DMS79 (cell line): ENCODE data around the gene PDZD2.
A peak's percentile ranks its signal among the peaks of the same experiment; 100 is the strongest.
"Not testable (repeated sequence)": the region's sequence is repeated elsewhere in the genome, so short reads cannot be mapped to it uniquely, and the experiment has no call there.

Experiments
- DNase-seq: peaks from one replicate; lab custom pipeline; 2025; lab: John Stamatoyannopoulos, UW

The PDZD2 gene

DNA sequence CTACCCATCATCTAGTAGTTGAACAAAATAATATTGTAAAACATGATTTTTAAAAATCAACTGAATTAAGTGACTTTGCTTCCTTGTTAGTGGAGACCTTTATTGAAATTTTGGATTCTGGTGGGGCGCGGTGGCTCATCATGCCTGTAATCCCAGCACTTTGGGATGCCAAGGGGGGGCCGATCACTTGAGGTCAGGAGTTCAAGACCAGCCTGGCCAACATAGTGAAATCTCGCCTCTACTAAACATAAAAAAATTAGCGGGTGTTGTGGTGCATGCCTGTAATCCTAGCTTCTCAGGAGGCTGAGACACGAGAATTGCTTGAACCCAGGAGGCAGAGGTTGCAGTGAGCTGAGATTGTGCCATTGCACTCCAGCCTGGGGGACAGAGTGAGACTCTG lies 439.9 kb downstream of the PDZD2 start:
- DNase-seq: not testable (repeated sequence)

DNA sequence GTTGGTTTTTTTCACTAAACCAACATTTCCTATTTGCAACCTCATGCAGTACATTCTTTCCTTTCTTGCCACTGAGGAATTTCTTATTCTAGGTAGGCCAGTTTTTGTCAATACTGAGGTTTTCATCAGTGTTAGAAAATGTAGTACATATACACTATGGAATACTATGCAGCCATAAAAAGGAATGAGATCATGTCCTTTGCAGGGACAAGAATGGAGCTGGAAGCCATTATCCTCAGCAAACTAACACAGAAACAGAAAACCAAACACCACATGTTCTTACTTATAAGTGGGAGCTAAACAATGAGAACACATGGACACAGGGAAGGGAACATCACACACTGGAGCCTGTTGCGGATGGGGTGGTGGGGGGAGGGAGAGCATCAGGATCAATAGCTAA lies 441.6 kb downstream of the PDZD2 start:
- not testable (repeated sequence) for DNase-seq

DNA sequence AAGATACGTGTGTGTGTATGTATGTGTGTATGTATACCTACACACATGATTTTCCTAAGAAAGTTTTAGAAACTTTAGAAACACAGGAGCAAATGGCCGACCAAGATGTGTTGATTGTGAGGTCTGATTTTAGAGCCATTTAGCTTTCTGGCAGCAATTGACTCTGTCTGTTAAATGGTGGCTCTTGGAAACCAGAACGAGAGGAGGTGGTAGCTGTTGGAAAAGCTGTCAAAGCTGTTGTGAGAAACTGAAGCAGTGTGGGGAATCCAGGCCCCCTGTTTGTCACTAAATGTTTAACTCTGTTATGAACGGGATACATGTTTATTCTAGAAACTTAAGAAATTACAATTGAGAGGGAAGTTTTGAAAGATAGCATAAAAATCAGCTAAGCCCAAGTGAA lies 443.8 kb downstream of the PDZD2 start:
- DNase-seq: no peak

DNA sequence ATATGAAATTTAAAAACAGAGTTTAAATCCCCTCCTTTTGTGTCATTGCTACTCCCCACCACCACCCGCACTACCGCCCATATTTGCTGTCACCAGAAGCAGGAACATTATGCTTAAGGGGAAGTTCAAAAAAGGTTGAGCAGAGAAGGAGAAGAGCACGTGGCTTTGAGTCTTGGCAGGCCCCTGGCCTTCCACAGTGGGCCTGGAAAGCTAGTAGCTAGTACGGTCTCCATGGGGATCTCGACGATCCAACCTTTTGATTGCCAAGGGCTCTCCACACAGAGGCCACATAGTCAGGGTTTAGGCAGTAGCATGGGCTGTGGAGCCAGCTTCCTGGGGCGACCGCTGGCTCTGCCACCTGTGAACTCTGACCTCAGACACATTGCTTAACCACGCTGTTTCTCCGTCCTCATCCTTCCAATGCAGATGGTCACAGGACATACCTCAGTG lies 445.1 kb downstream of the PDZD2 start:
- no peak for DNase-seq

DNA sequence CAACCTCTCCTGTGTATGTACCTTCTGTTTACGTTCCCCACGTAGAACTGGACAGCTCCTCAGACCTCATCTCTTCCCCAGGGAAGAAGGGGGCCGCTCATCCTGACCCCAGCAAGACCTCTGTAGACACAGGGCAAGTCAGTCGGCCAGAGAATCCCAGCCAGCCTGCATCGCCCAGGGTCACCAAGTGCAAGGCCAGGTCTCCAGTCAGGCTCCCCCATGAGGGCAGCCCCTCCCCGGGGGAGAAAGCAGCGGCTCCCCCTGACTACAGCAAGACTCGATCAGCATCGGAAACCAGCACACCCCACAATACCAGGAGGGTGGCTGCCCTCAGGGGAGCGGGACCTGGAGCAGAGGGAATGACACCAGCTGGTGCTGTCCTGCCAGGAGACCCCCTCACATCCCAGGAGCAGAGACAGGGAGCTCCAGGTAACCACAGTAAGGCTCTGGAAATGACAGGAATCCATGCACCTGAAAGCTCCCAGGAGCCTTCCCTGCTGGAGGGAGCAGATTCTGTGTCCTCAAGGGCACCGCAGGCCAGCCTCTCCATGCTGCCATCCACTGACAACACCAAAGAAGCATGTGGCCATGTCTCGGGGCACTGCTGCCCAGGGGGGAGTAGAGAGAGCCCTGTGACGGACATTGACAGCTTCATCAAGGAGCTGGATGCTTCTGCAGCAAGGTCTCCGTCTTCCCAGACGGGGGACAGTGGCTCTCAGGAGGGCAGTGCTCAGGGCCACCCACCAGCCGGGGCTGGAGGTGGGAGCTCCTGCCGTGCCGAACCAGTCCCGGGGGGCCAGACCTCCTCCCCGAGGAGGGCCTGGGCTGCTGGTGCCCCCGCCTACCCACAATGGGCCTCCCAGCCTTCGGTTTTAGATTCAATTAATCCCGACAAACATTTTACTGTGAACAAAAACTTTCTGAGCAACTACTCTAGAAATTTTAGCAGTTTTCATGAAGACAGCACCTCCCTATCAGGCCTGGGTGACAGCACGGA lies 448.5 kb downstream of the PDZD2 start:
- DNase-seq: no peak

DNA sequence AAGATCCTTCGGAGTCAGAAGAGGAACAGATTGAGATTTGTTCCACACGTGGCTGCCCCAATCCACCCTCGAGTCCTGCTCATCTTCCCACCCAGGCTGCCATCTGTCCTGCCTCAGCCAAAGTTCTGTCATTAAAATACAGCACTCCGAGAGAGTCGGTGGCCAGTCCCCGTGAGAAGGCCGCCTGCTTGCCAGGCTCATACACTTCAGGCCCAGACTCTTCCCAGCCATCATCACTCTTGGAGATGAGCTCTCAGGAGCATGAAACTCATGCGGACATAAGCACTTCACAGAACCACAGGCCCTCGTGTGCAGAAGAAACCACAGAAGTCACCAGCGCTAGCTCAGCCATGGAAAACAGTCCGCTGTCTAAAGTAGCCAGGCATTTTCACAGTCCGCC lies 449.3 kb downstream of the PDZD2 start:
- no peak for DNase-seq

DNA sequence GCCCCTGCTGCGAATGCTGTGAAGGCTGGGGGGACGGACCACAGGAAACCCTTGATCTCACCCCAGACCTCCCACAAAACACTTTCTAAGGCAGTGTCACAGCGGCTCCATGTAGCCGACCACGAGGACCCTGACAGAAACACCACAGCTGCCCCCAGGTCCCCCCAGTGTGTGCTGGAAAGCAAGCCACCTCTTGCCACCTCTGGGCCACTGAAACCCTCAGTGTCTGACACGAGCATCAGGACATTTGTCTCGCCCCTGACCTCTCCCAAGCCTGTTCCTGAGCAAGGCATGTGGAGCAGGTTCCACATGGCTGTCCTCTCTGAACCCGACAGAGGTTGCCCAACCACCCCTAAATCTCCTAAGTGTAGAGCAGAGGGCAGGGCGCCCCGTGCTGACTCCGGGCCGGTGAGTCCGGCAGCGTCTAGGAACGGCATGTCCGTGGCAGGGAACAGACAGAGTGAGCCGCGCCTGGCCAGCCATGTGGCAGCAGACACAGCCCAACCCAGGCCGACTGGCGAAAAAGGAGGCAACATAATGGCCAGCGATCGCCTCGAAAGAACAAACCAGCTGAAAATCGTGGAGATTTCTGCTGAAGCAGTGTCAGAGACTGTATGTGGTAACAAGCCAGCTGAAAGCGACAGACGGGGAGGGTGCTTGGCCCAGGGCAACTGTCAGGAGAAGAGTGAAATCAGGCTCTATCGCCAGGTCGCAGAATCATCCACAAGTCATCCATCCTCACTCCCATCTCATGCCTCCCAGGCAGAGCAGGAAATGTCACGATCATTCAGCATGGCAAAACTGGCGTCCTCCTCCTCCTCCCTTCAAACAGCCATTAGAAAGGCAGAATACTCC lies 450.4 kb downstream of the PDZD2 start:
- no peak for DNase-seq

DNA sequence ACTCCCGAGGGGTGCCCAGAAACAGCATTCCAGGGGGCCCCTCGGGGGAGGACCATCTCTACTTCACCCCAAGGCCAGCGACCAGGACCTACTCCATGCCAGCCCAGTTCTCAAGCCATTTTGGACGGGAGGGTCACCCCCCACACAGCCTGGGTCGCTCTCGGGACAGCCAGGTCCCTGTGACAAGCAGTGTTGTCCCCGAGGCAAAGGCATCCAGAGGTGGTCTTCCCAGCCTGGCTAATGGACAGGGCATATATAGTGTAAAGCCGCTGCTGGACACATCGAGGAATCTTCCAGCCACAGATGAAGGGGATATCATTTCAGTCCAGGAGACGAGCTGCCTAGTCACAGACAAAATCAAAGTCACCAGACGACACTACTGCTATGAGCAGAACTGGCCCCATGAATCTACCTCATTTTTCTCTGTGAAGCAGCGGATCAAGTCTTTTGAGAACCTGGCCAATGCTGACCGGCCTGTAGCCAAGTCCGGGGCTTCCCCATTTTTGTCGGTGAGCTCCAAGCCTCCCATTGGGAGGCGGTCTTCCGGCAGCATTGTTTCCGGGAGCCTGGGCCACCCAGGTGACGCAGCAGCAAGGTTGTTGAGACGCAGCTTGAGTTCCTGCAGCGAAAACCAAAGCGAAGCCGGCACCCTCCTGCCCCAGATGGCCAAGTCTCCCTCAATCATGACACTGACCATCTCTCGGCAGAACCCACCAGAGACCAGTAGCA lies 451.3 kb downstream of the PDZD2 start:
- DNase-seq: no peak

DNA sequence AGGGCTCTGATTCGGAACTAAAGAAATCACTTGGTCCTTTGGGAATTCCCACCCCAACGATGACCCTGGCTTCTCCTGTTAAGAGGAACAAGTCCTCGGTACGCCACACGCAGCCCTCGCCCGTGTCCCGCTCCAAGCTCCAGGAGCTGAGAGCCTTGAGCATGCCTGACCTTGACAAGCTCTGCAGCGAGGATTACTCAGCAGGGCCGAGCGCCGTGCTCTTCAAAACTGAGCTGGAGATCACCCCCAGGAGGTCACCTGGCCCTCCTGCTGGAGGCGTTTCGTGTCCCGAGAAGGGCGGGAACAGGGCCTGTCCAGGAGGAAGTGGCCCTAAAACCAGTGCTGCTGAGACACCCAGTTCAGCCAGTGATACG lies 451.8 kb downstream of the PDZD2 start:
- no peak for DNase-seq

DNA sequence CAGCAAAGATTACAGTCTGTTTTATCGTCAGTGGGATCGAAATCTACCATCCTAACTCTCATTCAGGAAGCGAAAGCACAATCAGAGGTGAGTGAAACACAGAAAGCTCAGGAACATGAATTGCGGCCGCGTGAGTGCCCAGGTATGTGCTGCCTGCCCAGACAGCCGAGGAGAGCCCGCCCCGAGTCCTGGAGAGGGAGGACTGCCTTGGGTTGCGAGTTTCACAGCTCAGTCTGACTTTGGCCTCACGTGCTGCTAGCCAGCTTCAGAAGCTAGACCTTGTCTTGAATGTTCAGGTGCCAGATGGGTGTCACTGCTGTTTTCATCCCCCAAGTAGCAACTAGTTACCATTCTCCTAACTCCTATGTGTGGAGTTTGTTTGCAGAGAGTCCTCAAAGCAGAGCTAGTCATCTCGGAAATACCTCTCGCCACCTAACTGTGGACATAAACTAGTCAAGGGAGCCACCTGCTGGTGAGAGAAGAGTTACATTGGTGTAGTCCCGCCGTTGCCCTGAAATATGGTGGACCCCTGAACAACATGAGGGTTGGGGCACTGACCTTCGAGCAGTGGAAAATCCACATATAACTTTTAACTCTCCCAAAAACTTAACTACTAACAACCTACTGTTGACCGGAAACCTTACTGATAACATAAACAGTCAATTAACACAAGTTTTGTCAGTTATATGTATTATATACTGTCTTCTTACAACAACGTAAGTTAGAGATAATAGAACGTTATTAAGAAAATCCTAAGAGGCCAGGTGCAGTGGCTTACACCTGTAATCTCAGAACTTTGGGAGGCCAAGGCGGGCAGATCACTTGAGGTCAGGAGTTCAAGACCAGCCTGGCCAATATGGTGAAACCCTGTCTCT lies 454.2 kb downstream of the PDZD2 start:
- no peak for DNase-seq

DNA sequence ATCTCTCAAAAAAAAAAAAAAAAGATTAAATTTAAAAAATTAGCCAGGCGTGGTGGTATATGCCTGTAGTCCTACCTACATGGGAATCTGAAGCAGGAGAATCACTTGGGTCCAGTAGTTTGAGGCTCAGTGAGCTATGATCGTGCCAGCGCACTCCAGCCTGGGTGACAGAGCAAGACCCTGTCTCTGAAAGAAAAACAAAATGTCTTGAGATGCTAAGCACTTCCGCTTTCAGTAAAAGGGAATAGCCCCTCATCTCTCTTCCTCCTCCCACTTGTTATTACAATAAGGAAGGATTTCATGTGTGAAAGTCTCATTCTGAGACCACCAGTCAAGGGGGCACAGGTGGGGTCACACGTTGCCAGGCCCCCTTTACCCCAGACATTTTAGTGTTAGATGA lies 455.8 kb downstream of the PDZD2 start:
- no peak for DNase-seq

DNA sequence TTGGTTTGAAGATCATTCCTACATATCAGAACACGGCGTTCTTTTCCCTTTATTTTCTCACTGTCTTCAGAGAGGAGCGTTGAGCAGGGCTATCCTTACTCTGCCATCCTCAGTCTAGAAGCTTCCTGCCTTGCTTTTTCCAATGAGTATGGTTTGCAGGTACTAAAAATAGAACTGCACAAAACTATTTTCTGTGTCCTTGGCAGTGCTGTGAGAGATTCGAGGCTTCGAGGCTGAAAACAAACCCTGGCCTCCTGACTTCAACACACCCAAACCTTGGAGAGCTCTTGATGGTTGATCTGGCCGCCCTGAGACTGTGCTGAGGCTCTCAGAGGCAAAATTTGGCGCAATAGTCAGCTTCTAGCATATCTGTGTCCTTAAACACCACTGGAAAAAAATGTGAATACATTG lies 456.3 kb downstream of the PDZD2 start:
- DNase-seq: no peak

DNA sequence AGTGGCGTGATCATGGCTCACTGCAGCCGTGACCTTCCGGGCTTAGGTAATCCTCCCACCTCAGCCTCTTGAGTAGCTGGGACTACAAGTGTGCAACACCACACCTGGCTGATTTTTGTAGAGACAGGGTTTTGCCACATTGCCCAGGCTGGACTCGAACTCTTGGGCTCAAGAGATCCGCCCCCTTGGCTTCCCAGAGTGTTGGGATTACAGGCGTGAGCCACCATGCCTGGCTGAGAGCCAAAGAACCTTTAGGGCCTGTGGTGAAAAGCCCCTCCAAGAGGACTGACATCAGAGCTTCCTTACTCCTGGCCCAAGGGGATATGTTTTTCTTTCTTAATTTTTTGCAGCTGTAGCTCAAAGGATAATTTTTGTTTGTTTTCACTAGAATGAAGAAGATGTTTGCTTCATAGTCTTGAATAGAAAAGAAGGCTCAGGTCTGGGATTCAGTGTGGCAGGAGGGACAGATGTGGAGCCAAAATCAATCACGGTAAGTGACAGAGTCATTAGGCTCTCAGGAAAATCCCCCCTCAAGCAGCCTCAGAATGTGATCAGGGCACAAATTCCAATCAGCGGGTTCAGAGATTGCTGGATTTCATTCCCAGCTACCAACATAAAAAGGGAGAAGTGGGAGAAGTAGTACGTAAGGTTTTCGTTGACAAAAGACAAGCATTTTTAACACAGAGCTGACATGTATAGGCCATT lies 458.1 kb downstream of the PDZD2 start:
- no peak for DNase-seq

DNA sequence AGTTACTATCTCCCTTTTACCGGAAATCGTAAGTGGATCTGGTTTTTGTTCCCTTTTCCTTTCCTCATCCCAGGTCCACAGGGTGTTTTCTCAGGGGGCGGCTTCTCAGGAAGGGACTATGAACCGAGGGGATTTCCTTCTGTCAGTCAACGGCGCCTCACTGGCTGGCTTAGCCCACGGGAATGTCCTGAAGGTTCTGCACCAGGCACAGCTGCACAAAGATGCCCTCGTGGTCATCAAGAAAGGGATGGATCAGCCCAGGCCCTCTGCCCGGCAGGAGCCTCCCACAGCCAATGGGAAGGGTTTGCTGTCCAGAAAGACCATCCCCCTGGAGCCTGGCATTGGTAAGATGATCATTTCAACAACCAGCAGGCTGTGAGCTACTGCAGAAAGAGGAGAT lies 459.4 kb downstream of the PDZD2 start:
- DNase-seq: no peak

DNA sequence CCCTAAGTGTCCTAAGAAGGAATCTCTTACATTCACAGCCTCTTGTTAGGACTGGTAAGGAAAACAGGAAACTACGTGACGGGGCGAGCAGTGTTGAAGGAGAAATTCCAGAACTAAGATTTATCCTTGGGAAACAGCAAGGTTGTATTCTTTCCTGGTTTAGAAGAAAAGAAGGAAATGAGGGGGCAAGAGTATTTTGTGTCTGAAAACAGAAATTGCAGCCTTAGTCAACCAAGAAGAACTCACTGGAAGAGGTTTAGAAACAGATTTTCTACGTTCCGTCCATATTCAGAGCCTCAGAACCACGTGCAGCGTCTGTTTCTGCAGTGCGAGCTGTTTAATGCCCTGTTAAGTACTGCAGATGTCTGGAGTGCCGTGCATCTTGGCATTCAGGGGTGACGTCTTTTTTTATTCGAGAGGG lies 460.0 kb downstream of the PDZD2 start:
- no peak for DNase-seq

DNA sequence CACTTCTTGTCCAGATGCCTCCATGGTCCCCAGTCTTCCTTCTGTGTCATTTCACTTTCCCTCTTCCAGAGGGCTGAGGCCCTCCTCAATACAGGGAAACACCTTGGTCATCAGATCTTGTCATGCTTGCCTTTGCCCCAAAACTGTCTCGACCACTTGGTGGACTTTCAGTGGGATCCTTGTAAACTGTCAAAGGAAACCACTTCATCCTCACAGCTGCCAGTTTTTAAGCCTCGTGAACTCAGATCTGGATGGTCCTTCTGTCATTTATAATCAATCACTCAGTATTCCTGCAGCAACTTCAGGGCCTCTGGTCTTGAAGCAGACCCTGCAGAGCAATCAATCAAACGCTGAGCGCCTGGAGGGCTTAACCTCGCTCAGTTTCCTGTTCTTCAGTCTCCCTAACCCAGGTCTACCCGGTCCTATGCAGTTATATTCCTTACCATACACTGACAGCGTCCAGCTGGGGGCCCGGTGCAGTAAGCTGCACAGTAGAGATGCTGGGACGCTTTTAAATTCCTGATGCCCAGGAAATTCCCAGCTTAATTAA lies 460.6 kb downstream of the PDZD2 start:
- DNase-seq: no peak

DNA sequence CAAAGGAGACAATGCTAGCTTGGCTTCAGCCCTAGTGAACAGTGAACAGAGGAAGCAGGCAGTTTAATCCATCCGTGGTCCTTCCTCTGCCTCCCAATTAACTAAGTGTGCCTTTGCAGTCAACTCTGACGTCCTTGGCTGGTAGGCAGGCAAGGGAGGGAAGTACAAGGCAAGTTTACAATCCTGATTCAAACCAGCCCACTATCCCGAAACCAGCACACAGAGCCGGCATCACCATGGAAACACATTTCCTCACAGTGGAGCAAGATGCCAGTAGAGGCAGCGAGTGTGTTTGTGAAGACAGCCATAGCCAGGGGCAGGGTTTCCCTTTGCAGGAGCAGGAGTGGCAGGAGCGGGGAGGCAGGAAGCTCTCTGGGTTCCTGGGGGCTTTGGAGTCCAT lies 461.3 kb downstream of the PDZD2 start:
- DNase-seq: no peak

DNA sequence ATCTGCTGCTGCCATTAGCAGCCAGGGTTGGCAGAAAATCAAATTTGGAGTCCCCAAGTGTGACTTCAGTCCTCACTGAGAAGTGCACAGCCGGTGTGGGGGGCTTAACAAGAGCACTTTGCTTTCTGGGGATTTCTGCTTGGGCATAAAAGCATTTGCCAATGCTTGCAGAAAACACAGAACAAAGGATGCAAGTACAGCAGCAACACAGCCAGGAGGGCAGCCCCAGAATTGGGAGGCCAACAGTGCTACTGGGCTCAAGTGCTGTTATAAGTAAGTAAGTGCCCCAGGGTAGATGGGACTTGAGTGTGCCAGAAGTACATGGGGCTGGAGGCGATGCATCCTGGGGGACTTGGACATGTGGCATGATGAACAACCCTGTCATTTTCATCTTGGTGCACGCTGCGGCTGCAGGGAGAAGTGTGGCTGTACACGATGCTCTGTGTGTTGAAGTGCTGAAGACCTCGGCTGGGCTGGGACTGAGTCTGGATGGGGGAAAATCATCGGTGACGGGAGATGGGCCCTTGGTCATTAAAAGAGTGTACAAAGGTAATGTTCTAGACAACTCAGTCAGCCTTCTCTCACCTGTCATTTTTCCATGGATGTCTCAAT lies 461.9 kb downstream of the PDZD2 start:
- peak; percentile 73 for DNase-seq

DNA sequence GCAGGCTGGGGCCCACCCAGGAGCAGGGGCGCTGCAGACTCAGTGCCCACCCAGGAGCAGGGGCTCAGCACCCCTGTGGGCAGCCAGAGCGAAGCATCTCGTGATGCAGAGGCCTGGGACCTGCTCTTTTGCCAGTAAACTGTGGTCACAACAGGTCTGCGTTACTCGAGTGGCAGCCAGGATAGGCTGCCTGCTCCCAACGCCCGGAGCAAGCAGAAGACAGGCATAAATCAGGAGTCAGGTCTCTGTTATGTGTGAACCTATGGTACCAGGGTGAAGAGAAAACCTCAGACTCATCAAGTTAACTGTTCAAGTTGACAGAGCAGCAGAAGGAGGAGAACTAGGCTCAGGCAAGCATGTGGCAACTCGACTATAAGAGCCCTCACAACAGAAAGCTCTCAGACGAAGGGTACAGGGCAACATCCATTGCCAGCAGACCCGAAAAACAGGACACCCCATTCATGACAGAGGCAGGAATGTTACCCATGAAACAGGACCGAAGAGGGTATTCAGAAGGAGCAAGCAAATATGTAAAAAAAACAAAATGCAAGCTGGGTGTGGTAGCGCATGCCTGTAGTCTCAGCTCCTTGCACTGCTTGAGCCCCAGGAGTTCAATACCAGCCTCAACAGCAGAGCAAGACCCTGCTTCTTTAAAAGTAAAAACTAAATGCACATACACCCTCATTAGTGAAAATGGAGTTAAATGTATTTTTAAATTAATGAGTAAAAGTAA lies 463.5 kb downstream of the PDZD2 start:
- DNase-seq: no peak
